SU-DHL-6 (cell line): Measurements from ENCODE around the gene DNAL4.

Experiments
- CTCF ChIP-seq: fragments of 200-600 bp; sonication (generic); IDR thresholded peaks from one replicate; pipeline ENCODE4 v1.5.1; 2017; ENCODE audit warnings: antibody characterized with exemption, mild to moderate bottlenecking, low read length, moderate library complexity; ENCODE audit not compliant: insufficient read depth, poor library complexity, severe bottlenecking
- EZH2phosphoT487 ChIP-seq: fragments of 200-600 bp; sonication (generic), shearing (Covaris generic); conservative IDR thresholded peaks from 2 replicates; pipeline ENCODE4 v1.6.1; 2018; ENCODE audit warnings: mild to moderate bottlenecking, antibody characterized with exemption, low read length, moderate library complexity, mixed read lengths

DNA sequence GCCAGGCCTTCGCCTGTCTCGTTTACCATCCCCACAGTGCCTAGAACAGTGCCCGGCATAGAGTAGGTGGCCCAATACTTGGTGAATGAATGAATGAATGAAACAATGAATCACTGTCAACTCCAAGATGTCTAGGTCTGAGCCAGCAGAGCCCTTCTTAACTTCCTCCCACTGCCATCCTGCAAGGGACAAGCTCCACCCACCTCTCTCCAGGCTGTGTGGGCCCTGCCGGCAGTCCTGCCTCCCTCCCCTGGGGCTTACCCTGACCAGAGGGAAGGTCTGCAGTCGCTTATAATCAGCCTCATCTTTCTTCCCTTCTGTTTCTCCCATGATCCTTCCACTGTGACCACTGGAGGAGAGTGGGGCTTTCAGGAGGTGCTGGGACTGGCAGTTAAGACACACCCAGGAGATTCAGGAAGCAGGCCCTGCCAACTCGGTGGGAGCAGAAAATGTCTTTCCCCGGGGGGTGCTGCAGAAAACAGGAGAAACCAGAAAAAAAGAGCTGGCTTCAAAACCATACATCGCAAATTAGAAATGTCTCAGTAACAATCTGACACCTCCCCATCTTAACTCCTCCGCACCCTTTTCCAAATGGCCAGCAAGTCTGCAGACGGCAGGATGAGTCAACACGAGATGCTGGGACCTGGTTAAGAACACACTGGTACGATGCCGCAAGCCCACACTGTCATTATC lies 11.4 kb downstream of the DNAL4 start:
- TF ChIP-seq CTCF (no peak), EZH2phosphoT487 (no peak)
